Peyer's patch (tissue), 4 donors: ENCODE measurements around the gene GOLPH3. TPM values are rescaled to one million over a fixed set of nuclear protein-coding genes. Genes with fewer than 3 reads are reported as not detected.

Source experiments
- DNase-seq, 3 donors: peaks; one replicate each; pipeline ENCODE4 v3.0.0-alpha.2; 2017 to 2019
- H3K27ac ChIP-seq, 4 donors: fragments of 200-600 bp; sonication (generic); one replicate each; pipeline ENCODE4 v1.5.1; 2016 to 2019
- H3K27me3 ChIP-seq, 2 donors: fragments of 200-600 bp; sonication (generic); one replicate each; pipeline ENCODE4 v1.5.1; 2019
- H3K36me3 ChIP-seq, 3 donors: fragments of 200-600 bp; sonication (generic); one replicate each; pipeline ENCODE4 v1.5.1; 2016 to 2019
- H3K4me1 ChIP-seq, 4 donors: fragments of 200-600 bp; sonication (generic); one replicate each; pipeline ENCODE4 v1.5.1; 2016 to 2019
- H3K4me3 ChIP-seq, 4 donors: fragments of 200-600 bp; sonication (generic); 1 replicate in 3 of 4; 2 replicates in 1 of 4; pipeline ENCODE4 v1.5.1; 2016 to 2019; ENCODE audit warnings: mild to moderate bottlenecking in 1 of 4
- H3K9me3 ChIP-seq, 4 donors: fragments of 200-600 bp; sonication (generic); one replicate each; pipeline ENCODE4 v1.5.1; 2016 to 2019; ENCODE audit warnings: mild to moderate bottlenecking in 1 of 4
- POLR2A ChIP-seq, 2 donors: fragments of 450-650 bp; IDR thresholded peaks; one replicate each; pipeline ENCODE4 v1.5.1; 2017; ENCODE audit warnings: antibody characterized with exemption in 2 of 2, mild to moderate bottlenecking in 2 of 2, moderate library complexity in 2 of 2
- total RNA-seq, 4 donors: library from RNA; depleted of rRNA; stranded (reverse); fragments of >200 nt; gene quantifications; one replicate each; pipeline ENCODE4 v1.1.0, GENCODE V29; 2016
- TF ChIP-seq, protein P1 (sequence below), 6 experiments: fragments of 450-650 bp in 4 of 6; fragments of 200-600 bp in 2 of 6; sonication (generic) in 1 of 6; IDR thresholded peaks; one replicate each; pipeline ENCODE4 v1.5.1; 2017 to 2019; ENCODE audit warnings: antibody characterized with exemption in 6 of 6, mild to moderate bottlenecking in 3 of 6, moderate library complexity in 1 of 6

The GOLPH3 gene
- total RNA-seq, 4 donors from 2014 or later = 63.5 to 93.7 (median 75.1) TPM

DNA sequence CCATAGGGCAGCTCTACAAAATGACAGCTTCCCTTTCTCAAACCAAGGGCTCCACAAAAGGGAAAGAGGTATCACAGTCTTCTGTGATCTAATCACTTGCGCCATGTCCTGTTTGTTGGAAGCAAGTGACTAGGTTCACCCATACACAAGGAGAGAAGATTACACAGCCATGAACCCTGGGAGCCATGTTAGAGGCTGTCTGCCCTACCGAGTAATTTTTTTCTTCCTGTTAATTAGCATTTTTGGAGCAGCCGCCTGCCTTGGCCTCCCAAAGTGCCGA lies 33.2 kb upstream of the GOLPH3 start:
- no peak for TF ChIP-seq POLR2A (IDR thresholded peaks at IDR 0.05)
- TF ChIP-seq, protein P1, sequence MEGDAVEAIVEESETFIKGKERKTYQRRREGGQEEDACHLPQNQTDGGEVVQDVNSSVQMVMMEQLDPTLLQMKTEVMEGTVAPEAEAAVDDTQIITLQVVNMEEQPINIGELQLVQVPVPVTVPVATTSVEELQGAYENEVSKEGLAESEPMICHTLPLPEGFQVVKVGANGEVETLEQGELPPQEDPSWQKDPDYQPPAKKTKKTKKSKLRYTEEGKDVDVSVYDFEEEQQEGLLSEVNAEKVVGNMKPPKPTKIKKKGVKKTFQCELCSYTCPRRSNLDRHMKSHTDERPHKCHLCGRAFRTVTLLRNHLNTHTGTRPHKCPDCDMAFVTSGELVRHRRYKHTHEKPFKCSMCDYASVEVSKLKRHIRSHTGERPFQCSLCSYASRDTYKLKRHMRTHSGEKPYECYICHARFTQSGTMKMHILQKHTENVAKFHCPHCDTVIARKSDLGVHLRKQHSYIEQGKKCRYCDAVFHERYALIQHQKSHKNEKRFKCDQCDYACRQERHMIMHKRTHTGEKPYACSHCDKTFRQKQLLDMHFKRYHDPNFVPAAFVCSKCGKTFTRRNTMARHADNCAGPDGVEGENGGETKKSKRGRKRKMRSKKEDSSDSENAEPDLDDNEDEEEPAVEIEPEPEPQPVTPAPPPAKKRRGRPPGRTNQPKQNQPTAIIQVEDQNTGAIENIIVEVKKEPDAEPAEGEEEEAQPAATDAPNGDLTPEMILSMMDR (IDR thresholded peaks at IDR 0.05) = no peak
- H3K4me3 ChIP-seq = no peak overlapping the region
- no peaks in the 10 kb centered on the region for H3K9me3 ChIP-seq
- no peak overlapping the region for H3K27ac ChIP-seq
- no peak for DNase-seq
- no peaks in the 10 kb centered on the region for H3K36me3 ChIP-seq
- no peaks in the 10 kb centered on the region for H3K4me1 ChIP-seq
- no peaks in the 10 kb centered on the region for H3K27me3 ChIP-seq

DNA sequence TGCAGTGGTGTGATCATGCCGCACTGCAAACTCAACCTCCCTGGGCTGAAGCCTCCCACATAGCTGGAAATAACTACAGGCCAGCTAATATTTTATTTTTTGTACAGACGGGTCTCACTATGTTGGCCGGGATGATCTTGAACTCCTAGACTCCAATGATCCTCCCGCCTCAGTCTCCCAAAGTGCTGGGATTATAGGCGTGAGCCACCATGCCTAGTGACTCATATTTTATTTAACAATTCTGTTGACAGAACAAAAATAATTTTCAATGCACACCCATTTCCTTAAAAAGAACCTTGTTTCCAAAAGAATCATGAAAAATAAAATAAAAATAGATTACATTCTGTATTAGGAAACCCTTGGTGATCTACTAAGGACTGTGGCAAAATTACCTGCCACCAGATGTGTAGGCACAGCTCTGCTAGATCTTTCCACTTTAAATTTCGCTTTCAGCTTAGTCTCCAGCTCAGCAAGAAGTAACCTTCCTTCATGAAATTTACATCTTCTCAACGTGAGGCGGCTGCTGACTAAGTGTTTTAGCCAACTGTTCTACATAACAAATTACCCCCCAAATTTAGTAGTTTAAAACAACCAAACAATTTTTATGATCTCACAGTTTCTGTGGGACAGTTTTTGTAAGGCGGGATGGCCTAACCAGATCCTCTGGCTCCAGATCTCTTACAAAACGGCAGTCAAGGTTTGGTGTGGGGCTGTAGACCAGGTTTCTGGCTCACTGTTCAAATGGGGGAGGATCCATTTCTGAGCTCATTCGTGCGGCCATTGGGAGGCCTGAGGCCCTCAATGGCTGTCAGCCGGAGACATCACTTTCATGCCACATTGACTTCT lies 32.6 kb upstream of the GOLPH3 start:
- Histone ChIP-seq H3K4me3 (no peak overlapping the region), H3K36me3 (no peaks in the 10 kb centered on the region), H3K27ac (no peak overlapping the region), H3K27me3 (no peaks in the 10 kb centered on the region), H3K9me3 (no peaks in the 10 kb centered on the region), H3K4me1 (no peaks in the 10 kb centered on the region)
- DNase-seq = peak in 1 of 3 donors; percentile 10
- TF ChIP-seq, protein P1 (IDR thresholded peaks at IDR 0.05) = no peak
- no peak for TF ChIP-seq POLR2A (IDR thresholded peaks at IDR 0.05)

DNA sequence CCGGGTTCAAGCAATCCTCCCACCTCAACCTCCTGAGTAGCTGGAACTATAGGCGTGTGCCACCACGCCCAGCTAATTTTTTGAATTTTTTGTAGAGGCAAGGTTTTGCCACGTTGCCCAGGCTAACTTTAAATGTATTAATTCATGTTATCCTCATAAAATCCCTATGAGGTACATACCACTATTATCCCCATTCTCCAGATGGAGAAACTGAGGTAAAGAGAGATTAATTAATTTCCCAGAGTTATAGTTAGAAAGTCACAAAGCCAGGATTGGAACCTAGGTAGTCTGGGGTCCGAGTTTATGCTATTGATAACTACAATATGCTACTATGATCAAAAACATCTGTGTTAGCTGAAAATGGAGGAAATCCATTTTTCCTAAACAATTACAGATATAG lies 31.9 kb upstream of the GOLPH3 start:
- no peak for DNase-seq

DNA sequence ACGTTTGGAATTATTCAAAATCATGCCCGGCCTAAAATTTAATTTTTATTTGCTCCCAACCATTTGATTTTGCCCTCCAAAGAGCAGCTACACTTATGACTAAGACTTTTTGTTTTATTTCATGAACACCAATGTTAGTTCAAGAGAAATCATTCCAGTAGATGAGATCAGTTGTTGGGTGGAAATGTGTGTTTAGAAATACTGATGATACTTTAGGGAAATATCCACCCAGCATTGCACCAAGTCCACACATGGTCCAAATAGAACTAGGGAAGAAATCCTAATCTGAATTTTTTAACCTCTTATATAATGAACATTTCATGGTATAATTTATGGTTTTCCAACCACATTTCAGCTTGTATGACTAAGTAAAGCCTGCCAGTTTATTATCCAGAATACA lies 28.3 kb upstream of the GOLPH3 start:
- Histone ChIP-seq H3K36me3 (no peaks in the 10 kb centered on the region), H3K4me1 (no peaks in the 10 kb centered on the region), H3K27me3 (no peaks in the 10 kb centered on the region), H3K9me3 (no peaks in the 10 kb centered on the region), H3K27ac (no peak overlapping the region), H3K4me3 (no peak overlapping the region)
- DNase-seq = no peak
- TF ChIP-seq, protein P1 (IDR thresholded peaks at IDR 0.05) = no peak
- no peak for TF ChIP-seq POLR2A (IDR thresholded peaks at IDR 0.05)

More for the DNA sequence above, 31.9 kb upstream of the GOLPH3 start:
- Histone ChIP-seq H3K27me3 (no peaks in the 10 kb centered on the region), H3K36me3 (no peaks in the 10 kb centered on the region), H3K9me3 (no peaks in the 10 kb centered on the region), H3K4me3 (no peak overlapping the region), H3K4me1 (no peaks in the 10 kb centered on the region), H3K27ac (no peak overlapping the region)
- TF ChIP-seq, protein P1 (IDR thresholded peaks at IDR 0.05) = no peak
- no peak for TF ChIP-seq POLR2A (IDR thresholded peaks at IDR 0.05)

DNA sequence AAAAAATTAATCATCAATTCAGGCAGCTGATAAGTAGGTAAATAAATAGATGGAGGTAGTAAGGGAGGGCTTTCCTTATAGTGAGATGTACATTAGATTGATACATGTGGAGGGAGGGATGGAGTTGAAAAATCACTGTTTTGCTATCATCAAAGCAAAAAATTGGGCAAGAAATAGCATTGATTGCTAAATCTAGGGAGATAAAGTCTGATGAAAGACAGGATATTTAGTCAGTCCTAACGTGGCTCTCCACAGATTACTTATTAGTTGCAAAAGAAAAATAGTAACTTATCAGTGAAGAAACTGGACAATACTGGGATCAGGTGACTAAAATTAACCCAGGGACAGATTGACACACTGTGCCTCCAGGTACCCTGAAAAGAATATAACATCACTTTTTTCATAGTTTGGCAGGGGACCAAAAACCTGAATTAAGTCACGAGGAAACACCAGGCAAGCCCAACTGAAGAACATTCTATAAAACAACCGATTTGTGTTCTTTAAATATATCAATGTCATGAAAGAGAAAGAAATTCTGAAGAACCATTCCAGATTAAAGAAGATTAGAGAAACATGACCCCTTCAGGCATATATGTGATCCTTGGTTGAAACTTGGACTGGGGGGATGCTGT lies 27.1 kb upstream of the GOLPH3 start:
- Histone ChIP-seq H3K27me3 (no peaks in the 10 kb centered on the region), H3K27ac (no peak overlapping the region), H3K4me1 (no peaks in the 10 kb centered on the region), H3K4me3 (no peak overlapping the region), H3K36me3 (no peaks in the 10 kb centered on the region), H3K9me3 (no peaks in the 10 kb centered on the region)
- TF ChIP-seq, protein P1 (IDR thresholded peaks at IDR 0.05) = no peak
- TF ChIP-seq POLR2A (IDR thresholded peaks at IDR 0.05) = no peak
- no peak for DNase-seq
